ENCODE measurements around the gene P2RY4. TPM values are rescaled to one million over a fixed set of nuclear protein-coding genes. Genes with fewer than 3 reads are reported as not detected.

P2RY4 gene
- total RNA-seq, 1 donor from 2014 or later, result 0.94 TPM

DNA sequence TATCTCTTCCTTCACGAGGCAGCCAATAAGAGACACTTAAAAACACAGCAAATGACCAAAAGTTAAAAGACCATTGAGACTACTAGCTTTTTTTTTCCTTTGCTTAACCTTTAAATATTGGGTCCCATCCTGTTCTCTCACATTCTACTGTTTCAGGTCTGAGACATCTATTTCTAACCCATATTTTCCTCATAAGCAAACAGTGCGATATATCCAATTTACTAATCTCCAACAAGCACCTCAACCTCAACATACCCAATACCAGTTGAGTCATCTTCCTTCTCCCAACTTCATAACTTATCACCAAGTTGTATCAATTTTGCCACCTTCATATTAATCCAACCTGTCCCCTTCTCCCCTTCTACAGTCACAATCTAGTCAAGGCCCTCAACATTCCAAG is 18.5 kb downstream of the P2RY4 start:
- Mint-ChIP-seq H3K9me3 (peaks cover 11% of the 10 kb centered on the region), H3K27ac (no peak overlapping the region), H3K36me3 (no peaks in the 10 kb centered on the region), H3K27me3 (ENCODE audit: low read depth) (peaks cover 4% of the 10 kb centered on the region), H3K4me3 (no peak overlapping the region), H3K4me1 (no peaks in the 10 kb centered on the region)
- TF ChIP-seq, protein P1, sequence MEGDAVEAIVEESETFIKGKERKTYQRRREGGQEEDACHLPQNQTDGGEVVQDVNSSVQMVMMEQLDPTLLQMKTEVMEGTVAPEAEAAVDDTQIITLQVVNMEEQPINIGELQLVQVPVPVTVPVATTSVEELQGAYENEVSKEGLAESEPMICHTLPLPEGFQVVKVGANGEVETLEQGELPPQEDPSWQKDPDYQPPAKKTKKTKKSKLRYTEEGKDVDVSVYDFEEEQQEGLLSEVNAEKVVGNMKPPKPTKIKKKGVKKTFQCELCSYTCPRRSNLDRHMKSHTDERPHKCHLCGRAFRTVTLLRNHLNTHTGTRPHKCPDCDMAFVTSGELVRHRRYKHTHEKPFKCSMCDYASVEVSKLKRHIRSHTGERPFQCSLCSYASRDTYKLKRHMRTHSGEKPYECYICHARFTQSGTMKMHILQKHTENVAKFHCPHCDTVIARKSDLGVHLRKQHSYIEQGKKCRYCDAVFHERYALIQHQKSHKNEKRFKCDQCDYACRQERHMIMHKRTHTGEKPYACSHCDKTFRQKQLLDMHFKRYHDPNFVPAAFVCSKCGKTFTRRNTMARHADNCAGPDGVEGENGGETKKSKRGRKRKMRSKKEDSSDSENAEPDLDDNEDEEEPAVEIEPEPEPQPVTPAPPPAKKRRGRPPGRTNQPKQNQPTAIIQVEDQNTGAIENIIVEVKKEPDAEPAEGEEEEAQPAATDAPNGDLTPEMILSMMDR (IDR thresholded peaks at IDR 0.05; ENCODE audit: unreplicated experiment), result no peak
- no peak for DNase-seq (ENCODE audit: low spot score in 2 of 2, unreplicated experiment in 2 of 2)

DNA sequence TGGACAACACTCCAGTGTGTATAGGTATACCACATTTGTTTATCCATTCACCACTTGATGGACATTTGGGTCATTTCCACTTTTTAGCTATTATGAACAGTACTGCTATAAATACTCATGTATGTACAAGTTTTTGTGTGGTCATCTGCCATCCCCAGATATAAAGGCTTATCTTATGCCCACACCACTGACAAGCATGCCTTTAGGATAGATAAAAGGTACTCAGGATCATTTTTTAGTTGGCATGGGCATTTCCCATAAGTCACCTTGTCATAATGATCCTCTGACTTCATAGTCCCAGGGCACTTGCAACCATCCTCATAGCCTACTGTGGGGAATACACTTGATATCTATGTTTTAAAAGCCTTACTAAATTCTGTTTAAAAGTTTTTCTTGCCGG is 19.3 kb downstream of the P2RY4 start:
- Mint-ChIP-seq H3K9me3 (peaks cover 11% of the 10 kb centered on the region), H3K27me3 (ENCODE audit: low read depth) (peaks cover 6% of the 10 kb centered on the region), H3K36me3 (no peaks in the 10 kb centered on the region), H3K27ac (no peak overlapping the region), H3K4me3 (no peak overlapping the region), H3K4me1 (no peaks in the 10 kb centered on the region)
- DNase-seq (ENCODE audit: low spot score in 2 of 2, unreplicated experiment in 2 of 2), result no peak
- TF ChIP-seq, protein P1 (IDR thresholded peaks at IDR 0.05; ENCODE audit: unreplicated experiment), result no peak

- Mint-ChIP-seq H3K36me3 (no peaks in the 10 kb centered on the region), H3K4me3 (no peak within 1 kb of the TSS), H3K4me1 (no peaks in the 10 kb centered on the region), H3K27ac (no peak within 1 kb of the TSS), H3K27me3 (ENCODE audit: low read depth) (peaks cover 14% of the 10 kb centered on the region), H3K9me3 (peaks cover 11% of the 10 kb centered on the region)
- TF ChIP-seq, protein P1 (IDR thresholded peaks at IDR 0.05; ENCODE audit: unreplicated experiment), result no peak
- DNase-seq (ENCODE audit: low spot score in 2 of 2, unreplicated experiment in 2 of 2), result no peak
These were observed 25.6 kb downstream of the P2RY4 start, which contains the start of gene AWAT1 for GRCh38 chrX:70234355-70234754. TSS of gene AWAT1 (plus strand) at chrX:70234655. CDS start at chrX:70234696, 41 bp downstream.

DNA sequence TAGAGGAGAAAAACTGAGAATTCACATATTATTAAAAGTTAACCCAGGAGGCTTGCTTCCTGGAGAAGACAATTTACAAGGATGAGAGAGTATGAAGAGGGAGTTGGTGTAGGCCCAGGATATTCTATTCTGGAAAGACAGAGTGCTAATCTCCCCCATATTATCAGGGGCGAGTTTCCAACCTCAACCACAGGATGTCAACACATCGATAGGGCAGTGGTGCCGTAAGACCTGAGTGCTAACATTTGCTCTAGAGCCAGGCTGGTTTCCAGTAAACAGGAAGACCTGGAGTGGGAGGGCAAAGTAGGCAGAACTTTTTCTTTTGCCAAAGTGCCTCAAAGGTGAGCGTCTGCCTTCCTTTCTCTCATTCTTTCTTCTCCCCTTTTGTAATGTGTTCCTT is 28.3 kb downstream of the P2RY4 start:
- Mint-ChIP-seq H3K36me3 (no peaks in the 10 kb centered on the region), H3K4me1 (no peaks in the 10 kb centered on the region), H3K27ac (no peak overlapping the region), H3K4me3 (no peak overlapping the region), H3K9me3 (peaks cover 14% of the 10 kb centered on the region), H3K27me3 (ENCODE audit: low read depth) (peaks cover 14% of the 10 kb centered on the region)
- no peak for DNase-seq (ENCODE audit: low spot score in 2 of 2, unreplicated experiment in 2 of 2)
- TF ChIP-seq, protein P1 (IDR thresholded peaks at IDR 0.05; ENCODE audit: unreplicated experiment), result no peak

DNA sequence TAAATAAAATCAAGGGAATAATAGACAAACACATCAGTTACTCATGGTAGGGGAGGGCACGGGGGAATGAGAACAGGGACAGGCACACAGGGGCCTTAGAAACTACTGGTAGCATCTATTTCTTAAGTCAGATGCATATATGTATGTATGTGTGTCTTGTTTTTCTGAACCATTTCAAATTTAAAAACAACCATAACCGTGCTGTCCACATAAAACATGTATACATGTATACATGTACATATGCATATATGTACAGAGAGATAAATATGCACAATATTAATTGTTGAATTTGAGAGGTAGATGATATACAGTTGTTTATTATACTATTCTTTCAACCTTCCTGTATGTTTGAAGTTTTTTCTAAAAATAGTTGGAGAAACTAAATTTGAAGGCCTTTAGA is 33.3 kb downstream of the P2RY4 start:
- TF ChIP-seq, protein P1 (IDR thresholded peaks at IDR 0.05; ENCODE audit: unreplicated experiment), result no peak
- H3K4me3 Mint-ChIP-seq, result no peak overlapping the region
- DNase-seq (ENCODE audit: low spot score in 2 of 2, unreplicated experiment in 2 of 2), result no peak
- no peak overlapping the region for H3K27ac Mint-ChIP-seq
- peaks cover 9% of the 10 kb centered on the region for H3K9me3 Mint-ChIP-seq
- no peaks in the 10 kb centered on the region for H3K36me3 Mint-ChIP-seq
- no peaks in the 10 kb centered on the region for H3K27me3 Mint-ChIP-seq (ENCODE audit: low read depth)
- H3K4me1 Mint-ChIP-seq, result no peaks in the 10 kb centered on the region

GRCh38 chrX:70226048-70226447 is 34.0 kb downstream of the P2RY4 start:
- no peak overlapping the region for H3K4me3 Mint-ChIP-seq
- no peak for DNase-seq (ENCODE audit: low spot score in 2 of 2, unreplicated experiment in 2 of 2)
- TF ChIP-seq, protein P1 (IDR thresholded peaks at IDR 0.05; ENCODE audit: unreplicated experiment), result no peak
- H3K27me3 Mint-ChIP-seq (ENCODE audit: low read depth), result peaks cover 3% of the 10 kb centered on the region
- H3K36me3 Mint-ChIP-seq, result no peaks in the 10 kb centered on the region
- H3K9me3 Mint-ChIP-seq, result peaks cover 12% of the 10 kb centered on the region
- H3K4me1 Mint-ChIP-seq, result no peaks in the 10 kb centered on the region
- H3K27ac Mint-ChIP-seq, result no peak overlapping the region

Data from mesothelial cell of epicardium (in vitro differentiated cells).